ENCODE measurements around the gene TMEM17.

TMEM17 gene

GRCh38 chr2:62511636-62512035 is 5.6 kb upstream of the TMEM17 start:
- H3K4me3 ChIP-seq (ENCODE audit: low read depth, low read length), result no peak overlapping the region
- DNase-seq (ENCODE audit: low read depth), result no peak
- TF ChIP-seq CTCF (IDR thresholded peaks at IDR 0.05; ENCODE audit: control insufficient read depth, extremely low read depth, insufficient read depth), result no peak

DNA sequence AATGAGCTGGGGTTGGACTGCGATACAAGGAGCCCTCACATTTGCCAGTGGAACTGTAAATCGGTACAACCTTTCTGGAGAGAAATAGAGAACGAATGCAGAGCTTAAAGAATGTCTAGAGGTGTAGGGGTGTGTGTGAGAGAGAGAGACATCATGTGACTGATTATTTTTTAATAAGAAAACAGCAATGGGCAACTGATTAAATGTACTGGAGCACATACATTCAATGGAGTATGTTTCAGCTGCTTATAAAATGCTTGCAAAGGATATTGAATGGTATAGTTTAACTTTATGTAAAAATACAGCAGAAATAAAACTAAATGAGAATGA is 391 bp upstream of the TMEM17 start:
- H3K4me3 ChIP-seq (ENCODE audit: low read depth, low read length), result peak overlapping the region; percentile 55
- no peak for DNase-seq (ENCODE audit: low read depth)
- no peak for TF ChIP-seq CTCF (IDR thresholded peaks at IDR 0.05; ENCODE audit: control insufficient read depth, extremely low read depth, insufficient read depth)

GRCh38 chr2:62505109-62505749 is 766 bp downstream of the TMEM17 start:
- DNase-seq (ENCODE audit: low read depth), result no peak
- TF ChIP-seq CTCF (IDR thresholded peaks at IDR 0.05; ENCODE audit: control insufficient read depth, extremely low read depth, insufficient read depth), result no peak
- peak overlapping the region; percentile 55 for H3K4me3 ChIP-seq (ENCODE audit: low read depth, low read length)

- H3K4me3 ChIP-seq (ENCODE audit: low read depth, low read length), result no peak overlapping the region
- no peak for TF ChIP-seq CTCF (IDR thresholded peaks at IDR 0.05; ENCODE audit: control insufficient read depth, extremely low read depth, insufficient read depth)
- no peak for DNase-seq (ENCODE audit: low read depth)
Measured at GRCh38 chr2:62504657-62505056, 1.3 kb downstream of the TMEM17 start.

DNA sequence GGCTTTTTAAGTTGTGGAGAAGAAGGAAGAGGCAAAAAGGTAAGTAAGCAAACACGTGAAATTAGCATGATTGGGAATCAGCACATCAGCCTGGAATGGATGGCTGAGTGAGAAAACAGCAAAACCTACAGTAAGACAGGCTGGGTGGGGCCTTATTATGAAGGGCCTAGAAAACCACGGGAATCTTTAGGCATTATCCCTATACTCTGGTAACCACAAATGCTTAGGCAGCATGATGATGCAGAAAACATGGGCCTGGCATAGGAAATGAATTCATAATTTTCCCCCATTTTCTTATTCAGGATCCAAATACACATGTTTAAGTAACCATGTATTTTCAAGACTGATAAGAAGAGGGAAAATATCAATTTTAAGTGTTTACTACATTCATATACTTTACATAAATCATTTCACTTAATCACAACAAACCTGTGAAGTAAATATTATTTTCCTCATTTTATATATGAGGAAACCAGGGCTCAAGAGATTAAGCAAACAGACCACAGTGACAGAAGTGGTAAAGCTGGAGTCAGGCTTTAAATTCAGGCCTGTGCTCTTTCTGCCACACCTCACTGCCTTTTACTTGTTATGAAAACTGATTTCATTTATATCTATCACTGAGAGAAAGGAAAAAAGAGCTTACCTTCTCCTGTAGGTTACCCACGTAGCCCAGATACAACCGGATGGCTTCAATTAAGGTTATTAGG is 4.0 kb downstream of the TMEM17 start:
- TF ChIP-seq CTCF (IDR thresholded peaks at IDR 0.05; ENCODE audit: control insufficient read depth, extremely low read depth, insufficient read depth), result no peak
- no peak overlapping the region for H3K4me3 ChIP-seq (ENCODE audit: low read depth, low read length)
- no peak for DNase-seq (ENCODE audit: low read depth)

GRCh38 chr2:62501069-62501468 is 4.9 kb downstream of the TMEM17 start:
- no peak for DNase-seq (ENCODE audit: low read depth)
- H3K4me3 ChIP-seq (ENCODE audit: low read depth, low read length), result no peak overlapping the region
- no peak for TF ChIP-seq CTCF (IDR thresholded peaks at IDR 0.05; ENCODE audit: control insufficient read depth, extremely low read depth, insufficient read depth)
